Right renal cortex interstitium (tissue), 3 donors: ENCODE results near the gene UVRAG. TPM values are rescaled to one million over a fixed set of nuclear protein-coding genes. Genes with fewer than 3 reads are reported as not detected.

Experiments
- DNase-seq, 3 donors: peaks; one replicate each; pipeline ENCODE4 v3.0.0-alpha.2; 2013; ENCODE audit warnings: low read depth in 3 of 3, low spot score in 2 of 3
- polyA plus RNA-seq, 3 donors: library from polyadenylated mRNA; unstranded; fragments of 120-200 nt; gene quantifications; one replicate each; pipeline ENCODE4 v1.2.1, GENCODE V29; 2013; ENCODE audit not compliant: insufficient read length in 3 of 3

Gene UVRAG
- polyA plus RNA-seq, 3 donors, result 16.4 to 19.5 (median 17.5) TPM

DNA sequence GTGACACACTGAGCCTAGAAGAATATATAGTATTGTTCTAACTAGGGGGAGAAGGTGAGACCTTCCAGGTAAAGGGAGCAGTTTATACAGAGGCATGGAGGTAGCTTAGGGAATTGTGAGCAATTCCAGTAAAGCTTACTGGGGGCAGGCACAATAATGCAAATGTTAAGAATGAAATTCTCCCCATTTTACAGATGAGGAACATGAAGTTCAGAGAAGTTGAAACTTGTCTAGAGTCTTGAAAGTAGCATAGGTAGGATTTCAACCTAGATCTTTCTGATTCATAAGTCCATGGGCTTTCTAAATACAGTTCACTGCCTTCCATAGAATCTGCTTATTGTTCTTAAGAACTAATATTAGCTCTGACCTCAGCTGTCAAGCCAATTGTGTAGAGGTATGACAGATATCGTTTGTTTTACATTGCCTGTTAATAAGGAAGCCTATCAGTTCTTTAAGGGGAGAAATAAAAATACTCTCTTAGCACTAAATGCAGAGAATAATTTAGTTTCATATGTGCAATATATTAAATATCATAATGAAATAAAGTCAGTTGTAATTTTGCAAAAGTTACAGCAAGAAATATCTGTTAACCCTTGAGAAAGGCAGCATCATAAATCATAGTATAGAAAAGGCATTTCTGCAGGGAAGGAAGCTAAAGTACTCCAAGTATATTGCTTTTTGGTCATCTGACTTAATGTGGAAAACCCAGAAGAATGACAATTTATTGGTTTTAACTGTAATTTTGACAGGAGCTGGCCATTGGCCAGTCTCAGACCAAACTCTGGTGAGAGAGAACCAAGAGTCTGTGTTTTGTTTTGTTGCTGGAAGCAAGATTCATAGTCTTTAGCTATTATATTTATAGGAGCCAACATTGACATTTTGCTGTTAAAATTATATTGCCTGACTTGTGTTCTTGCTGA lies 181.8 kb downstream of the UVRAG start:
- peak; percentile 33 to 44 (median 44) for DNase-seq

DNA sequence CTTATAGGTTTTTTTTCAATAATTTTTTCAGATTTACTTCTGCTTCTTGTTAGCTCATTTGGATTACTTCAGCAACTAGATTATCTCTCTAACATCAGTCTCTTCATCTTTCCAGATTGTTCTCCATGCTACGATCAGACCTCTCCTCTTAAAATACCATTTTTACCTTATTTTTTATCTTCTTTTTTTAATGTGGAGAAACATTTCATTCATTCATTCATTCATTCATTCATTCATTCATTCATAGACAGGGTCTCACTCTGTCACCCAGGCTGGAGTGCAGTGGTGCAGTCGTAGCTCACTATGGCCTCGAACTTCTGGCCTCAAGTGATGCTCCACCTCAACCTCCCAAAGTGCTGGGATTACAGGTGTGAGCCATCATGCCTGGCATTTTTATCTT lies 189.4 kb downstream of the UVRAG start:
- no peak for DNase-seq

DNA sequence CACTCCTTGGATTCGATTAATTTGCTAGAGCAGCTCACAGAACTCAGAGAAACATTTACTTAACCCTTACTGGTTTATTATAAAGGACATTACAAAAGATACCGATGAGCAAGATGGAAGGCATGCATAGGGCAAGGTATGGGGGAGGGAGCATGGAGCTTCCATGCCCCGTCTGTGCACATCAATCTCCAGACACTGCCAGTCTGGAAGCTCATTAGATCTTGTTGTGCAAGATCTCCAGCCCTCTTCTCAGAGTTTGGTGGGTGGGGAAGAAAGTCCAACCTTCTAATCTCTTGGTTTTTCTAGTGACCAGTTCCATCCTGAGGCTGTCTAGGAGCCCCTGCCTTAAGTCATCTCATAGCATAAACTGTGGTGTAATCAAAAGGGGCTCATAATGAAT lies 190.7 kb downstream of the UVRAG start:
- DNase-seq, result no peak

DNA sequence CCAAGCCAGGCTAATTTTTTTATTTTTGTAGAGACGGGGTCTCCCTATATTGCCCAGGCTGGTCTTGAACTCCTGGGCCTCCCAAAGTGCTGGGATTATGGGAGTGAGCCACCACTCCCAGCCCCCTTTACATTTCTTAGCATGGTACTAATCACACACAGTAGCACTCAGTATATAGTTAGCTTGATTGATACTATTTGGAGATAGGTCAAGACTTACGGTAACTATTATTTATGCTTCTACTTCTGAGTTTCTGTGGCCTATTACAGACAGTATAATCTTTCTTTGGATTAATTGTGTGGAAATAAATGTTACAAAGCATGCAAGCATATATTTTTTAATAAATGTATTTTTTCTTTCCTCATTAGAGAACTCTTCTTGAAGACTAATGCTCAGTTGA lies 192.2 kb downstream of the UVRAG start:
- no peak for DNase-seq

DNA sequence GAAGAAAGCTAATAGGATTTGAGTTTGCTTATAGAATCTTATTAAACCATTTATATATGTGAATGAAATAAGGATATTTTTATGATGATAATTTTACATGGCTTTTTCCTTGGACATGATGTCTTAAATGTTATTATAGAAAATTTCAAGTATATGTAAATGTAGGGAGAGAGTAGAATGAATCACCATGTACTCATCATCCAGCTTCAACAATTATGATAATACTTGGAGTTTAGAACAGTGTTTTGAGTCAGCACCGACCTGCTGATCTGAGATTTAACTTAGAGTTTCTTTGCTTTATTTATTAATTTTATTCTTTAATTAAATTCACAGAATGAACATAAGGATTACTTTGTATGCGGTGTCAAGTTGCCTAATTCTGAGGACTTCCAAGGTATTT lies 193.5 kb downstream of the UVRAG start:
- no peak for DNase-seq

DNA sequence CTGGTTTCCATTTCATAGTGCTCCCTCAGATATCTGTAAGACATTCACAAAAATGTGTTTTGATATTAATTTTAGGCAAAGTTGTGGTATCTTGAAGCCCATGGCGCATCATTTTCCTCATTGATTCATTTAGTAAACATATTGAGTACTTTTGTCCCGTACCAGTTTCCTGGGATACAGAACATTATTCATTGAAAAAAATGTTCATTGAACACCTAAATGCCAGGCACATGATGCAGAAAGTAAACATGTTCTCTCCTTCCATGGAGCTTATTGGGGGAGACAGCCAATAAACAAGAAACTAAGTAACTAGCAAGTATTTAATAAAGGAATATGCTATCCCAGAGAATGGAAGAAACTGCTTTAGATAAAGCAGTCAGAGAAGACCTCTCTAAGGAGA lies 195.0 kb downstream of the UVRAG start:
- DNase-seq, result no peak

DNA sequence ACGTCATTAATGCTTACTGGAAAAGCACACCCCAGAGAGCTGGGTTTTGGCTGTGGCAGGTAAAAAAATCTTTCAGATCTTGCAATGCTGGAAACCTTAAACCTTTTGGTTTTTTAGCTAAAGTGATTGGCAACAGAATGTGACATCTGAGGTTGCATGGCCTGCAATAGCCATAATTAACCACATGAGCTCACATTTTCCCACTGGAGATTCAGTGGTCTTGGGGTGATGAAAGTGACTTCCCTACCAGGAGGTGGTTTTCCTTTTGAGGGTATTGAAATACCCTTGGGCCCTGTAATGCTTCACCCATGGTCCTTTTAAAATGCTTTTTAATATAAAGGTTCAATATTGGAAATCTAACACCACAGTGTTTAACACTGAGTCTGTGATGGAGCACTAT lies 198.5 kb downstream of the UVRAG start:
- DNase-seq, result no peak

DNA sequence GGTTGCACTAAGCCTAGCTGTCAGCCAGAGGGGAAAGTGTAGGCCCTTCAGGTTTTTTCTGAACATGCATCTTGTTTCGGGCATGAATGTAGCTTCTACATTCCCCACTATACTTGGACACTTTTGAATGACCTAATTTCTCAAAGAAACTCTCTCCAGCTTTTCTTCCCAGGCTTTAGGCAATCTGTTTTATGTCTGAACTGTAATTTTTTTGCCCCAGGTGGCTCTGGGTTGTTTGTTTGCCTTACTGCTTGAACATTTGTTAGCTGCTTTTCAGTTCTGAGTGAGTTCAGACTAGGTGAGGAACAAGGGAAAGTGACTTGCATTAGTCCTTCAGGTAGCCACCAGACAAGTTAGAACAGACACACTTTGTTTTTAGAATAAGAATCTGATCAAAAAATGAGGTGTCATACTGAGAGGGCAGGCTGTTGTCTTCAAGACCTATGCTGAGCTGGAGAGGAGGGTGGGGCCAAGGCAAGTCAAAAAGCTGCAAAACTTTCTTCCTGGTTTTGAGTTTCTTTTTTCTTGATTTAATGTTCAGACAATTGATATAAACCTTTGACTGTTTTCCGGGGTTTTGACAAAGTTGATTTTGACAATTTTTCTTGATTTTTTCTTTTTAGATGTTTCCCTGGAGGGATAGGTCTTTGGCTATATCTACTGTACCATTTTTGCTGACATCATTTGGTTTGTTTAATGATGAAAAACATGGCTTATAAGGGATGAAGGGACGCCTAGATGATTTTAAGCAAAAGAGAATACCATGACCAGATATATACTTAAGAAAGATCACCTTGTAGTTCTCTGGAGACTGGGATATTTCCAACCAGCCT lies 208.4 kb downstream of the UVRAG start:
- DNase-seq, result no peak

DNA sequence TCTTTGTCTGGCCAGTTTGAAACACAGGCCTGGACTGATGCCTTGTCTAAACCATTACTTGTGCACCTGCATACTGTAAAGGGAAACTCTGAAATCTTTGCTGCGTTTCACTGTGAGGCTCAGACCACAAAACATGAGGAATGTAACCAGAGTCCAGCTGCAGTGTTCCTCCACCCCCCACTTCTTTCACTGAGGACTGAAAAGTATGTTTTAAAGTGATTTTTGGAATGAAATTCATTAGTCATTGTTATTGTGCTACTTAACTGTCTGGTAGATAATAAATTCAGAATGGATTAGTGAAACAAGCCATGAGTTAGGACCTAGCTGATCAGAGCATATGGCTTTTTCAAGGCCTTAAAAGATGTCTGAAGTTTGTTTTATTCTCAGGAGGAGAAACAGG lies 210.1 kb downstream of the UVRAG start:
- peak in 2 of 3 donors; percentile 23 to 36 for DNase-seq

DNA sequence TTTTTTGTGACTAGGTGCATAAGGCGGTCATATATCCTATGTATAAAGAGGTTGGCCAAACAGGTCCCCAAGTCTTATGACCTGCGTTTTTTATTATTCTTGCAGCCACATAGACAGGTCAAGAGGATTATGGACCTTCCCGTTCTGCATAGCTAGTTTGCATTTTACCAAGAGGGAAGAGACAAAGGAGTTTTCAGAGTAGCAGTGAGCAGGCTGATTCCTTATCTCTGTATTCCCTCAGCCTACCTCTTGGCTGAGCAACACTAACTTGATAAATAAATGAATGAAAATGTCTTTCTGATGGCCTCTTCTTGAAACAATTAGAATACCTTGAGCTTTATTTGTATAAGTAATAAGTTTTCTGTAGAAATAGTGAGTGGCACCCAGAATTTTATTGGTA lies 210.8 kb downstream of the UVRAG start:
- DNase-seq, result no peak

DNA sequence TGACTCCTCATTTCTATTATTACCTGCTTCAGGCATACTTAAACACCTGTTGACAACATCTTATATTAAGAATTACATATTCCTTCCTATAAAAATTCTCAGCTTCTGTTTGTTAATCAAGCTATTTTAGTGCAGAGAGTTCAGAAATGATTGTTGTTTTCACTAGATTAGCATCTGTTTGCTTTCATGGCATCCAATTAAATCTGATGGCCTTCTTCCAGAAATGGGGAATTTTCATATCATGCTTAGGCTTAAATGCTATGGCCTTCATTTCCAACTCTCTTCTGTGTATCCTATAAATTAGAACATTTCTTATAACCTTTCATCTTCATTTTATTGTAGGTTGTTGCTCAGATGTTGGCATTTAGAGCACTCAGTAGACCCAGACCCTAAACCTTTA lies 211.3 kb downstream of the UVRAG start:
- DNase-seq, result no peak

DNA sequence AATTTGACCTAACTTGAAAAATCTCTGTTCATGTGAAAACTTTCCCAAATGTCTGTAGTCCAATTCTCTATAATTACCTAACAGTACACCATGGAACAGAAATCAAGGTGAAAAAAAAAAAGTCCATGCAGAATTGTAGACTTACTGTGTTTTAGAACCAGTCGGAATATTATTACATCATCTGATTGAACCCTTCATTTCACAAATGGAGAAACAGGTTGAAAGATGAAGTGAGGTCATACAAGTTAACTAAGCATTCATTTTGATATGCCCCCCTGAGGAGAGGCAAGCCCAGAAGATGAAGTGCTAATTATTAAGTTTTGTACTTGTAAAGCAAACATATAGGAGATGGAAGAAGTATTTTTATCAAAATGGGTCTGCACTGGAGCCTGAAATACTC lies 211.9 kb downstream of the UVRAG start:
- no peak for DNase-seq

DNA sequence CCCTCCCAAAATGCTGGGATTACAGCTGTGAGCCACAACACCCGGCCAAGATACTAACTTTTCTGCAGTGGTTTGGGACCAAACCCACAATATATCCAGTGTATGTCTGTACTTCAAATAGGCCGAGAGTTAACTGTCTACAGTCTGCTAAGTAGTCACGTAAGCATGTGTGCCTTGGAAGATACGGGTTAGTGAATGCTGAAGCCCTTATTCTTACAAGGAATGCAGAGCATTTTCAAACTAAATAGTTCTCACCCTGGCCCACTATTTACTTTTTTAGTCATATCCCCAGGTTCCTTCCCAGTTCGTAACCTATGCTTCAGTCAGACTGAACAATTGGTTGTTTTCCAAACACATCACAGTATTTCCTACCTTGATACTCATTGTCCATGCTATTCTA lies 215.3 kb downstream of the UVRAG start:
- no peak for DNase-seq

DNA sequence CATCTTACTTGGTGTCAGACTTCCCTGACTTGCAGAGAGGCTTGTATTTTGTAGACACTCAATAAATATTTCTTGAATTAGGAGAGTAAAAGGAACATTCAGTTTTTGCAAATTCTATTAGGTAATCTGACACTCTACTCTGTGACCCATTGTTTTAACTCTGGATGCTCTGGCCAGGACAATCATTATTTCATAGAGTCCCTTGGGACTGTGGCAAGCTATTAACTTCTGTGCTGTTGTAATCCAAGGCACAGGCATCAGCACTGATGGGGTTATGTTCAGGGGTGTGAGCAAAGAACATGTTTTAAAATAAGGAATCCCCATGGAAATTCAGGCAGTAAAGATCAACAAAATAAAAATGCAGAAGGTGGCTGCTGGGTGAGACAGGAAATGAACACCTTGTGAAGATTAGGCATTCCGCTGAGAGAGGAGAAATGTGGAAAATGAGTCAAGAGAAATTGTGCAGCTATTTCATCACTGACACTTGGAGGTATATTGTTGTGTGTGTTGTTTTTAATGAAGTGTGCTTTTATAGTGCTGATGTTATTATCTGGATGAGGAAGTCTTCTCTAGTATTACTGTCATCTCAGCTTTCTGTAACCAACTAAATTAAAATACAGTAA lies 216.1 kb downstream of the UVRAG start:
- DNase-seq, result no peak

DNA sequence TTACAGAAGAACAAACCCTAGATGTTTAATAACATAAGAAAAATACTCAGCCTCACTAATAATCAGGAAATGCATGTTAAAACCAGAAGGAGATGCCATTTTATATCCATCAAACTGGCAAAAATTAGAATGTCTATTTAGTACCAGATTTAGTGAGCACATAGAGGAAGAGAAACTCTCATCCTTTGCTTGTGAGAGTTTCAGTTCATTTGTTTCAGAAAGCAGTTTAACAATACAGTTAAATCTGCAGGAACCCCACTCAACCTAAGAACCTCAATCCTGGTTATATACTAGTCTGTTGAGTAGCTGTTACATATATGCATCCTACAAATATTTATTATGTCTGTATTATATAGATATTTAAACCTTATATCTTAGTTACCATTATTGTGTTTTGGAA lies 218.7 kb downstream of the UVRAG start:
- DNase-seq, result no peak

DNA sequence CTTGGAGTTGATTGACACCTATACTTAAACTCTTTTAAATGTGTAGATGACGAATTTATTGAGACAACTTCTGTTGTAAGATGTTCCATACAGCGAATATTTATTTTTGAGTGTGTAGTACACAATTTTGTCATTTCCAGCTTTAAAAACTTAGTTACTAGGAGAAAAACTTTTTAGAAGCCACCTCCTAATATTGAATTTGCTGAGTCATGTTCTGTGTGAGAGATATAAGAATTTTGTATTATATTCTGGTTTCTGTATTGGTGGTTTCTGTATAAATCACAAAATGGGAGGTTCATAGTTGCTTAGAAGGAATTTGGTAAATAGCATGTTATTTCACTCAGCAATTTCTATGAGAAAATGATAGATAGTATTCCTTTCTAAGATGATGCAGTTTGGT lies 220.0 kb downstream of the UVRAG start:
- no peak for DNase-seq

DNA sequence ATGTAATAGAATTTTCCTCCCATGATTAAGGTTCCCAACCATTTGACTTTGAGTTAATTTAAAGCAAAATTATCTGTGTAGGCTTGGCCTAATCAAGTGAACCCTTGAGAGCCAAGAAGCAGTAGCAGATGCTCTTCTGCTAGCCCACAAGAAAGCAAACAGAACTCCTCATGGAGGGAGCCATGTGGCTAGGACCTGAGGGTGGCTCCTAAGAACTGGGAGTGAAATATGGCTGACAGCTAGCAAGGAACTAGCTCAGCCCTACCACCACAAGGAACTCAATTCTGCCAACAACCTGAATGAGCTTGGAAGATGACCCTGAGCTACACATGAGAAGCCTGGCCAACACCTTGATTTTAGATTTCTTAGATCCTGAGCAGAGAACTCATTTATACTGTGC lies 223.6 kb downstream of the UVRAG start:
- DNase-seq, result no peak

DNA sequence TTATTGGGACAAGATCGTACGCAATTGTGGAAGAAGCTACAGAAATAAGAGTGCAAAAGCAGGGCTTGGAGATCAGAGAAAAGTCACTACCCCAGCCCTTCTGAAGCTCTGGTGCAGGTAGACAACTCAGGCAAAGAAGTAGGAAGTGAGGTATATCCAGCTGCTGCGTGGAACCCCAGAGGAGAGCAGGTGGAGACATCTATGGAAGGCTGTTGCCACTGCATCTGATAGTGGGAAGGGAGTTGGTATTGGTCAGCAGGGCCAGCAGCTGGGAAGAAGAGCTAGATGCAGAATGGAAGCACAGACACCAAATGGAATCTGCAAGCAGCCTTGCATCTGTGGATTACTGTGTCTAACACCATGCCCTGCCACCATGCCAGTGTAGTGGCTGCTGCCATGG lies 226.2 kb downstream of the UVRAG start:
- no peak for DNase-seq

DNA sequence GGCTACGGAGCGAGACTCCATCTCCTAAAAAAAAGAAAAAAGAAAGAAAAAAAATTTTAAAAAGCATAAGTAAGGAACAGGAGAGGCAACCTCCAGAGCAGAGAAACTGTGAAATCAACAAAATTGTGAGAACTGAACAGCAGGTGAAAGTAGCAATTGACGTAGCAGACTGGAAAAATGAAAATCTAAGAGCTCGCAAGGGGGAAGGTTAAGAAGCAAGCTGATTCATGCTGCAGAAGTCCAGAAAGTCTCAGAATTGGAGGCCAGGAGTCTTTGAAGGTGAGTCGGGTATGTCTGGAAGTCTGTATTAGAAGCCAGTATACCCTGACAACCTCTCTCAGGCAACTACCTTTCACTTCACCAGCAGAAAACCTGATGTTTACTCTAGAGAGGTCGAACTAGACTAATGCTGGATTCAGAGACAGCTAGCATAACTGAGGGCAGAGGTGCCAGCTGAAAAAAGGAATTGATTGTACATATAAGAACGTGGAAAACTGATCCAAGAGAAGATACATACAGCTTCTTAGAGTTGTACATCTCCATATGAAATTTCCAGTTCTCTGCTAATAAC lies 229.8 kb downstream of the UVRAG start:
- no peak for DNase-seq

DNA sequence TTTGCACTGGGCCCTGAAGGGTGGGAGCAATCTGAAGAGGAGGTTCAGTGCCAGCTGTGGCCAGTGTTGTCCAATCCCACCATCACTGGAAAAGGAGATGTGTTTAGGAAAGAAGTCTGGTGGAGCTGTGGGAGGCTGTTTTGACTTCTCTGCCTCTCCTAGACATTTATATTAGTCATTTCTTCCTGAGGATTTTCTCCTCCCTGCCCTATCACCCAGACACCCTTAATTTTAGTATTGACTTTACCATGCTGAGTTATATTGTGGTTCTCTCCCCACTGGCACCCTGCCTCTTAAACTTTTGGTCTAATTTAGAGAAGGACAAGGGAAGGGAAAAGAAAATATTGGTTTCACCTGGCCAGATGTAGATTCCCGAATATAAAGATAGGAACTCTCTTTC lies 232.2 kb downstream of the UVRAG start:
- DNase-seq, result no peak

DNA sequence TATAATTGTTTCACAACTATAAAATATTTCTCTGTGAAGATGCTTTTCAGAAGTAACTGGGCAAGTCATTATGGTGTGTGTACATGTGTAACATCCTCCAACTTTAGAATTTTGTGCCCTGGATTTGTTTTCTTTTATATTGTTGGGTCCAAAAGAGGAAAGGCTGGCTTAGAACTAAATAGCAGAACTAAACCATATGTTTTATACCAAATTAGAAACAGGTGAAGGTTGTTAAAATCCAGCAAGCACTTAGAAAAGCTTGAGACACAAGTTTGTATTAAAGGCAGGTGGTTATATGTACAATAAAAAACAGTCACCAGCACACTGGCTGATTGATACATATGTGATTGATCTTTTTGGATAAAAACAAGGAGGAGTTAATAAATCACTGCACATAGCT lies 232.8 kb downstream of the UVRAG start:
- DNase-seq, result no peak
